GM19238 (cell line): Measurements from ENCODE around the gene PLOD3.
"Not testable (repeated sequence)": the region's sequence is repeated elsewhere in the genome, so short reads cannot be mapped to it uniquely, and the experiment has no call there.

Source experiments
- DNase-seq: peaks from one replicate; pipeline ENCODE4 v3.0.0; 2011; ENCODE audit warnings: low spot score; ENCODE audit not compliant: insufficient read length

The PLOD3 gene

DNA sequence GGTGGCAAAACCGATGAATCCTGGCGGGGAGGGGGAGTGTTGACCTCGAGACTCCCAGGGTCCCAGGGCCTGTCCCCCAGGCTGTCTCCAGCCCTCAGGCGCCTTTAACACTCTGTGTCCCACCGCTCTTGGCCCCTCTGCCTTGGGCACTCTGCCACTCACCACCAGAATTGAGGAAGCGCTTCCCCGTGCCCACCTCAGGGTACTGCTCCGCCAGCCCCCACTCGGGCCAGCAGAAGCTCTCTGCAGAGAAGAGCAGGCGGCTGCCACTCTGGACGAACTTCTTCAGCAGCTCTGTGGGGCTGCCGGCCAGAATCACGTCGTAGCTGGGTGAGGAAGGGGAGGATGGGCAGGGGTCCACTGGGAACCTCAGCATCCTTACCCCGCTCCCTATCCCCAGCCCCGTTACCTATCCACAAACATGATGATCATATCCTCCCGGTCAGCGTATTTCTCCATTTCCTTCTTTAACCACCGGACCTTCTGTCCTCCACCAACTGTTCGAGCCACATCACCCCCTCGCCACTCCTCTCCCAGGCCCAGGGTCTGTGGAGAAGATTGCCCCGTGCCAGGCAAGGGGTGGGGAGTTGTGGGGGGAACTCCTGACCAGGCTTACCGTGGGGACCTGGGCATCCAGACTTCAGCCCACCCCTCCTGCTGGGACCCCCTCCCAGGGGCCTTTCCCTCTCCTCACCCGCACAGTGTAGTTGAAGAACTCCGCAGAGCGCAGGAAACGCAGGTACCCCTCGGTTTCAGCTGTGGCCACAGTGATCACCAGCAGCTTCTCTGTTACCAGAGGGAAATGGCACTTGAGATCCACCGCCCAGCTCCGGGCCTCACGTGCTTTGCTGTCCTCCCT is 1.2 kb downstream of the PLOD3 start:
- DNase-seq = no peak

DNA sequence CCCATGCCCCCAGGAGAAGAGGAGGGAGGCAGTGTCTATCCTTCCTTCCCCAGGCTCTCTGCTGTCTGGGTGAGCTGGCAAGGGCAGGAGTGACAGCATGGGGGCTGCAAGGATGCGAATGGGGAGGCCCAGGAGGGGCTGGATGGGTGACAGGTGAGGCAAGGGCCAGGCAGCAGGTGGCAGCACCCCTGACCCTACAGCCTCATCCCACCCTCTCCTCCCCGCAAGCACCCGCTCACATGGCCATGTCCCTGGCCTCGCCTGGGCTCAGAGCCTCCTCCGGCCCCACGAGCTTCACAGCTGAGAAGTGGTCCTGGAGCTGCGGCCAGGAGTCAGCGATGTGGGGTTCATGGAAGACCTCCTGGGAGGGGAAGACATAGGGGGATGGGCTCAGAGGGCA is 5.4 kb downstream of the PLOD3 start:
- DNase-seq = no peak

DNA sequence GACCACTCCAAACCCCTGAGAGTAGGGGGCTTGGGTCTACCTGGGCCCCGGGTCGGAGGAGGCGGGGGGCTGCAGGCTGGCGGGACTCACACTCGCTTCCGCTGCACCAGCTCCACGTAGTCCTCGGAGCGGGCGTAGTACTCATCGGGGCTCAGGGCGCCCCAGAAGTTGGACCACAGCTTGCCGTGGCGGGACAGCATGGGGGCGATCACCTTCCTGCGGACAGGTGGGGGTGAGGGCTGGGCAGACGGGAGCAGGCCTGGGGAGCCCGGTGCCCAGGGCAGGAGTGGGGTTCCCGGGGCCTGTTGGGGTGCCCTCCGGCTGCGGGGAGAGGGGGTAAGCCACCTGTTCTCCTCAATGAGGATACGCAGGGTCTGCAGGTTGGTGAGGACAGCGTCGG is 5.9 kb downstream of the PLOD3 start:
- no peak for DNase-seq

DNA sequence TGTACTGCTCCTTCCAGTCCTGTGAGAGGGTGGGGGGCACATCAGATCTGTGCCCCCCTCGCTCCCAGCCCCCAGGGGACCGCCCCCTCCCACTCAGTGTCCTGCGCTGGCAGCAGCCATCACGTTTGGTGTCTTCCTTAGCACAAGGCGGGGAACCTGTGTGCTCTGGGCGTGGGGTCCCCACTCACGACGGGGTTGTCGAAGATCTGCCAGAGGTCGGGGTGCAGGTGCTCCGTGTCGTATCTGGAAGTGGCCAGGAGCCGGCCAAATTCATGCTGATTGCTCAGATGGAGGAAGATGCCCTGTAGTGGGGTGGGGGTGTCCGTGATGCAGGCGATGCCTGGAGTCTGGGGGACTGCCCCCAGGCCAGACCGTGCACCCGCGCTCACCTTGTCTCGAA is 7.2 kb downstream of the PLOD3 start:
- no peak for DNase-seq

DNA sequence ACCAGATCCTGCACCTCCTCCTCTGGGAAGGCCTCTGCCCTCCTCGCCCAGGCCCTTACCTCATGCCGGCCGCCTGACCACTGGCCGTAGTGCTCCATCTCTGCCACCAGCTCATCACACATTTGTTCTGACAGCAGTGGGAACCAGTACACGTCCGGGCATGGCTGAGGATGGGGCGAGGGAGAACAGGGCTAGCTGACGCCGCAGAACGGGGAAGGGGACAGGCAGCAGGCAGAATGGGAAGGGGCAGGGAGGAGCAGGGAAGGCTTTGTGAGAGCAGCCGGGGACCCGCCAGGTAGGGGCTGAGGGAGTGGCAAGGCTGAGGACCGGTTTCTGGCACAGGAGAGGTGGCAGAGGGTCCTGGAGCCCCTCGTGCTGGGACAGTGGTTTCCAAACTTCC is 8.6 kb downstream of the PLOD3 start:
- no peak for DNase-seq

DNA sequence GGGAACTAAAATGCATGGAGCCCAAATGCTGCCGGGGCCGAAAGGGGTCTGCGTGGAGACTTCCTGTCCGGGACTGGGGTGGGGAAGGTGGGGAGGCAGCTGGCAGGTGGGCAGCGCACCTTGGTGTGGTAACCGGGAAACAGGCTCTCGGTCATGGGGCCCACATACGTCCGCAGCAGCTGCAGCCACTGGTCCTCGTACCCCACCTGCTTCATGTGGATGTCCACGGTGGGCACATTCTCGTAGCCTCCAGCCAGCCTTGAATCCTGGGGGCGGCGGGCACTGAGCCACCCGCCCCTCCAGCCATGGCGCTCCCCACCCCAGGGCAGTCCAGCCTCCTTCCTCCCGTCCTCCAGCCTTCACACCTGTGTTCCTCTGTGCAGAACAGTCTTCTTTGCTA is 9.9 kb downstream of the PLOD3 start:
- no peak for DNase-seq

GRCh38 chr7:101206665-101207042 is 10.7 kb downstream of the PLOD3 start:
- DNase-seq = no peak

DNA sequence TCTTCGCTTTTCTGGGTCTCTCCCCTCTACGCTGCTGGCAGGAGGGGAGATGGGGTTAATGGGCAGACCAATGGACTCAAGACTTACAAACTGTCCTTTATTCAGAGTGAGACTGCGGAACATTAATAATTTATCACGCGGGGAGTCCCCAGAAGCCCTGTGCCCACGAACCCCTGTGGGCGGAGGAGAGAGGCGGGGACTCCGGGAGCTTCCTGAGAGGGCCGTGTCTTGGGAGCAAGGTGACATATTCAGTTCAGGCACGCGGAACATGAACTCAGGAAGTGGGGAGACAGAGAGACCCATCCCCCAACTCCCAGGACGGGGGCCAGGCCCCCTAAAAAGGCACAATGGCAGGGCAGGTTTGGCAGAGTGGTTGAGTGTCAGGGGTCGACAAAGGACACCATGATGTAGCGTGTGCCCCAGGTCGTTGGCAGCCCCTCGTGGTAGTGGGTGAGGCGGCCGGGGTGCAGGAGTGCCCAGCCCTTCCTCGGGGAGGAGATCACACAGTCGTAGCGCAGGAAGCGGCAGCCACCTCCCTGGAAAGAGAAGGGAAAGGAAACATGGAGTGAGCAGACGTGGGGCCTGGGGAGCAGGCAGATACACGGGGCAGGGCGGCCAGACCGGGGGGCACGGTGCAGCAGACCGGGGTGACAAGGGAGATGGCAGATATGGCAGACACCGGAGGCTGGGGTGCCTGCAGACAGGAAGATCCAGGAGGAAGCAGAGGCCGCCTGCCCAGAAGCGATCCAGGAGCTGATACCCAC is 11.3 kb downstream of the PLOD3 start:
- DNase-seq = no peak

GRCh38 chr7:101203740-101204738 is 13.3 kb downstream of the PLOD3 start:
- not testable (repeated sequence) for DNase-seq

DNA sequence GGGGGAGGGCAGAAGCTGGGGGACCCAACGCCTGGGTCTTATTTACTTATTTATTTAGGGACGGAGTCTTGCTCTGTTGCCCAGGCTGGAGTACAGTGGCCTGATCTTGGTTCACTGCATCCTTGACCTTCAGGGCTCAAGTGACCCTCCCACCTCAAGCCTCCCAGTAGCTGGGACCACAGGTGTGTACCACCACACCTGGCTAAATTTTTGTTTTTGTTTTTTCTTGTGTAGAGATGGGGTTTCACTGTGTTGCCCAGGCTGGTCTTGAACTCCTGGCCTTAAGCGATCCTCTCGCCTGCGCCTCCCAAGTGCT is 14.8 kb downstream of the PLOD3 start:
- DNase-seq = no peak

DNA sequence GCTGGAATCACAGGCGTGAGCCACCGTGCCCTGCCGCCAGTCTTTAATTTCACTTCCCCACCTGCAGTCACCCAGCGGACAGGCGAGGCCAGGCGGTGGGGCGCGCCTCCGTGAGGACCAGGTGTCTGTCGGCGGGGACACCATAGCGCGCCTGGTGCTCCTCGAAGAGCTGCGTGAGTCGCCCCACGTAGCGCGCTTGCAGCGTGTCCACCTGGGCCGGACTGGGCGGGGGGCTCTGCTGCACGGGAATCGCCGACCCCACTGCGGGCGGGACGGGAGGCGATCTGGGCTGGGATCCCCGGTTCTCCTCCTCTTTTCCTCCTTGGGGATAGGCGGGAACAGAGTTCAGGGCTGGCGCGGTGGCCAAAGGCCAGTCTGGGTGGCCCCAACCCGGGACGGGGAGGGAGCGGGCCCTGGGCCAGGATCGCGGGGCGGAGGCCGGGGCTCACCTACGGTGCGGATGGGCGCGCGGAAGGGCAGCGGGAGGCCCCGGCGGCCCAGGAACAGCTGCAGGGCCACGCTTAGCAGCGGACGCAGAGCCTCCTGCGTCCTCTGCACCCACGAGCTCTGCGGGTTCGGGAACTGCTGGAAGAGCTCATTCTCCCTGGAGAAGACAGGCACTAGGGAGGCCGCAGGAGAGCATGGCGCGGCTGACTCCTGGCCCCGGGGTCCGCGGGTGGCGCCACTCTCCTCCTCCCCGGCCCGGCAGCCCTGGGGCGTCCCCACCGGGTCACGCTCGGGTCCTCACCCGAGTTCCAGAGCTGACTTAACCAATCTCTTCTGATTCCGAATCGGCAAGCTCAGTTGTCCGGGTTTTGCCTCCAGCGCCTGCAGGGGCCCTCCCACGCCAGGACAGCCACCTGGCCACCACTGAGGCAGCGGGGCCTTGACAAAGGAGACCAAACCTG is 15.4 kb downstream of the PLOD3 start:
- no peak for DNase-seq

DNA sequence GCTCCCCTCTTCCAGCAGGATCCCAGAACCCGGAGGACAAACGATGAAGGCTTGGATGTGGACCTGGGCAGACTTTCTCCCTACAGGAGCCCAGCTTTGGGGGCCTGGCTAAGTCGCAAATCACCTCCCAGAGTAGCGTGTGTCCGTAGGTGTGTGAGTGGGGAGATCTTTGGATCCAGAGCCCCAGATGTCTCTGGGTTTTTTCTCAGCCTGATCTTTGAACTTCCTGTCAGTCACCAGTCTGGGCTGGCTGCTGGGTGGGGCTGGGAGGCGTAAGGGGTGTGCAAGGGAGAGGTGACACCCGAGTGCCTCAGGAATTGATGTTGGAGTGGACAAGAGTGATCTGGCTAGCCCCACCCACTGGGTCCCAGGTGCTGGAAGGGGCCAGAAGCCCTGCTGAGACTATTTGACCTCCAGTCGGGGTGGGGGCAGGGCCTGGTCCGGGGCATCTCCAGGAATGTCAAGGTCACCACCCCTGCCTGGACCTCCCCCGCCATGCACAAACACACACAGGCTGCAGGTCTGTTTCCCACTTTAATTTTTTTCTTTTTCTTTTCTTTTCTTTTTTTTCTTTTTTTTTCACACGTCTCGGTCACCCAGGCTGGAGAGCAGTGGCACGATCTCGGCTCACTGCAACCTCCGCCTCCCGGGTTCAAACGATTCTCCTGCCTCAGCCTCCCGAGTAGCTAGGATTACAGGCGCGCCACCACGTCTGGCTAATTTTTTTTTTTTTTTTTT is 16.4 kb downstream of the PLOD3 start, which contains the start of gene MOGAT3:
Gene MOGAT3, minus strand, starts transcription at position 175 of the 738 bp plus-strand sequence. CDS start 182 bp downstream, outside the sequence.
- DNase-seq = no peak

GRCh38 chr7:101200504-101200861 is 16.9 kb downstream of the PLOD3 start:
- no peak for DNase-seq

GRCh38 chr7:101199522-101199921 is 17.9 kb downstream of the PLOD3 start:
- DNase-seq = not testable (repeated sequence)

DNA sequence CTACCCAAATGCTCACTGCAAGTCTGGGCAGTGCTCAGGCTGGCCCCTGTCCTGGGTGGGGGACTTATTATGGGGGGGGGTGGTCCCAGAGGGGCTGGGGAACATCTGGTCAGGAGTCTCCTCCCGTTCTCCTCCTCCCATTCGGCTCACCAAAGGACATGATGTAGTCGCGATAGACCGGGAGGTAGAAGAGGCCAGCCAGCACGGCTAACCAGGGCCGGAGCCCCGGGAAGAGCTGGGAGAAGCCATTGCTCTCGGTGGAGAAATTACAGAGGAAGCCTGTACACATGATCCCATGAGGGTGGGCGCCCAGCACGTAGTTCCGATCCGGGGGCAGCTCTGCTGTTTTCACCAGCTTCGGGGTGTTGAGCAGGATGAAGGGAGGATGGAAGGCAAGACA is 18.9 kb downstream of the PLOD3 start:
- DNase-seq = no peak

DNA sequence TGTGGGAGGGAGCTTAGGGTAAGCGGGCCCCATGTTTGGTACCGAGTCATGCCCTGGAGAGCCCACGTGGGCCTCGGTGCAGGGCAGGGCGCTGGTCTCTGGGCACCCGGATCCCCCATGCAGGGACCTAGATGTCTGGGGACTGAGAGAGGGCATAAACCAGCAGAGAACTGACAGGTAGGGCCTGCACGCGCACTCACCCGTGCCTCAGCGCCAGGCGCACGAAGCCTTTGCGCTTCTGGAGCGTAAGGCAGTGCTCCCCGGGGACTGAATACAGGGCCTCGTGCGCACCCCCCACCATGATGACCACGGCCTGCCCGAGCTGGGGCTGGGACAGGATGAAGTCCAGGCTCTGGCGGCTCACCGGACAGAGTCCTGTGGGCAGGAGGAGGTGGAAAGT is 19.4 kb downstream of the PLOD3 start:
- no peak for DNase-seq

DNA sequence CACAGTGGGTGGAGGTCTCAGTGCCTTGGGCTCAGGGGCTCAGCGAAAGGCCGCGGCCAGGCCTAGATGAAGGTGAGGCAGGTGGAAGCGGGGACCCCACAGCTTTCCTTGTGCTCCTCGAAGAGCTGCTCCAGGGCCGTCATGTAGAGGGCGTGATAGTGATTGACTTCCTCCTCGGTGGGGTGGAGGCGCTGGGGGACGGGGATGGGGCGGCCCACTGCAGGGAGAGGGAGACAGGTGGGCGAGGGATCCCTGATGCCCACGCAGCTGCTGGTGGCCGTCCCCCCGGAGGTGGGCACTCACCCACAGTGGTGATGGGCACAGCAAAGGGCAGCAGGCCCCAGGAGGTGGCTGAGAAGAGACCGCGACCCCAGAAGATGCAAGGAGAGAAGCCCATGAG is 21.5 kb downstream of the PLOD3 start:
- DNase-seq = no peak

DNA sequence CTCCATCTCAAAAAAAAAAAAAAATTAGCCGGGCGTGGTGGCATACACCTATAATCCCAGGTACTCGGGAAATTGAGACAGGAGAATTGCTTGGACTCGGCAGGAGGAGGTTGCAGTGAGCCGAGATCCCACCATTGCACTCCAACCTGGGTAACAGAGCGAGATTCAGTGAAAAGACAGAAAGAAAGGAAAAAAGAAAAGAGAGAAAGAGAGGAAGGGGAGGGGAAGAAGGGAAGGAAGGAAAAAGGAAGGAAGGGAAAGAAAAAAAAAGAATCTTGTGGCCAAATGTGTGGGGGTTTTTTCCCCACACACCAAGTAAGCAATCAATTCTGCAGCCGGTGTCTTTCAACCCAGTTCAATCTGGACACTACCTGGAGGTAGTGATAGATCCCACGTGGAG is 28.3 kb downstream of the PLOD3 start:
- no peak for DNase-seq

DNA sequence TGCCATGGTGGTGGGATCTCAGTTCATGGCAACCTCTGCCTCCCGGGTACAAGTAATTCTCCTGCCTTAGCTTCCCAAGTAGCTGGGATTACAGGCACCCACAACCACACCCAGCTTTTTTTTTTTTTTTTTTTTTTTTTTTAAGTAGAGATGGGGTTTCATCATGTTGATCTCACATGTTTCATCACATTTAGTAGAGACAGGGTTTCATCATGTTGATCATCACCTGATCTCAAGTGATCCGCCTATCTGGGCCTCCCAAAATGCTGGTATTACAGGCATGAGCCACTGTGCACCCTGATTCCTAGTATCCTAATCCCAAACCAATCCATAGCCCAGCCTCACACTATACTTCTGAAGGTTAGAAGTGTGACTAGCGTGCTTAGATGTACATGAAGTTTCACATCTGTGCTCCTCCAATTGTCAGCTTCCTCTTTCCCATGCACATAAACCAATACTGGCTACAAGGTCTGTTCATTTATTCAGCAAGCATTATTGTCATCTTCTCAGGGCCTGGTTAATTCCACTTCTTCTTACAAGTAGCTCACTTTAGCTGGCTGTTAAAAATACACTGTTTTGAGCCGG is 30.4 kb downstream of the PLOD3 start:
- no peak for DNase-seq

DNA sequence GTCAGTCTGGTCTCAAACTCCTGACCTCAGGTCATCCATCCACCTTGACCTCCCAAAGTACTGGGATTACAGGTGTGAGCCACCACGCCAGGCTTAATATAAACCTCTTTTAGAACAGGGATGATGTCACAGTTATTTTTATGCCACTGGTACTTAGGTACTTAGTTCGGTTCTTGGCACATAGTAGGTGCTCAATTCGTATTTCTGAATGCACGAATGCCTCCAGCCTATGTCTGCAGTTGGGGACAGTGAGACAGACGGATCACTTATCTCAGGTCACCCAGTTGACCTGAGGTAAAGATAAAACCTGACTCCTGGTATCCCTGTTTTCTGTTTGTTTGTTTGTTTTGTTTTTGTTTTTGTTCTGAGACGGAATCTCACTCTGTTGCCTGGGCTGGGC is 31.2 kb downstream of the PLOD3 start:
- DNase-seq = no peak
